NCI-H1092 (cell line): ENCODE data around the gene TPM4.
A peak's percentile ranks its signal among the peaks of the same experiment; 100 is the strongest.
"Not testable (repeated sequence)": the region's sequence is repeated elsewhere in the genome, so short reads cannot be mapped to it uniquely, and the experiment has no call there.

Experiments used
- DNase-seq: peaks from one replicate; lab custom pipeline; 2025; lab: John Stamatoyannopoulos, UW

TPM4 gene

DNA sequence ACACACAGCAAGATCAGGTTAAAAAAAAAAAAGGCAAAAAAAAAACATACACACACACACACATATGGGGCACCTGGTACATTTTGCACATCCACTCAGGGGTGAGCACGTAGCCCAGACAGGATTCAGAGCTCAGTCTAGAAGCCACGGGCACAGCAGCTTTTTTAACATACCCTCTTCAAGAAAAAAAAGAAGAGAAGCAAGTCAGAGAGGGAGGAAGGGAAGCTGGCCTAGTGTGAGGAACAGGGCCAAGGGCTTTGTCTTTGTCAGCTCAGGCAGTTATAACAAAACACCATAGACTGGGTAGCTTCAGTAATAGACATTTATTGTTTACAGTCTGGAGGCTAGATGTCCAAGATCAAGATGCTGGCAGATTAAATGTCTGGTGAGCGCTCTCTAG is 2.3 kb upstream of the TPM4 start:
- DNase-seq, result no peak

DNA sequence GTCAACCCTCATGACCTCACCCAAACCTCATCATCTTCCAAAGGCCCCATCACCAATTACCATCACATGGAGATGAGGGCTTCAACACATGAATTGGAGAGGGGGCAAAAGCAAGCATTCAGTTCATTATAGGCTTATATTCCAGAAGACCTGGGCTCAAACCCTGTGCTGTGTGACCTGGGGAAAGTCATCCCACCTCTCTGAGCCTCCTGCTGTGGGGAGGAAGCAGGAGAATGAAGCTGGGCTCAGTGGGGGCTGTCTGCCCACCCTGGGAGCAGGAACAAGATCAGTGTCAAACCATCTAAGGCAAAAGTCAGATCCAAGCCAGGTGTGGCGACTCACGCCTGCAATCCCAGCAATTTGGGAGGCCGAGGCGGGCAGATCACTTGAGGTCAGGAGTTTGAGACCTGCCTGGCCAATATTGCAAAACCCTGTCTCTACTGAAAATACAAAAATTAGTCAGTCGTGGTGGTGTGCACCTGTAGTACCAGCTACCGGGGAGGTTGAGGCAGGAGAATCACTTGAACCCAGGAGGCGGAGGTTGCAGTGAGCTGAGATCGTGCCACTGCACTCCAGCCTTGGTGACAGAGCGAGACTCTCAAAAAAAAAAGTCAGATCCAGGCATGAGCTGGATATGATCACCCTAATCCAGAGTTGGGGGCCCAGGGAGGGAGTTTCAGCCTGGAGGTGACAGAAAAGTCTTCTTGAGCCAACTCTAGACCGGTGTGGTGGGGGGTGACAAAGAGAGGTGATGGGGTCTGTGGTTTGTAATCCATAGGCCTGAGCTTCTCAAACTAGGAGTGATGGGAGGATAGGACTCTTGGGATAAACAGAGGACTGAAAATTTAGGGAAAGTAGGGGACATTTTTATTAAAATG is 1.6 kb upstream of the TPM4 start:
- DNase-seq, result no peak

DNA sequence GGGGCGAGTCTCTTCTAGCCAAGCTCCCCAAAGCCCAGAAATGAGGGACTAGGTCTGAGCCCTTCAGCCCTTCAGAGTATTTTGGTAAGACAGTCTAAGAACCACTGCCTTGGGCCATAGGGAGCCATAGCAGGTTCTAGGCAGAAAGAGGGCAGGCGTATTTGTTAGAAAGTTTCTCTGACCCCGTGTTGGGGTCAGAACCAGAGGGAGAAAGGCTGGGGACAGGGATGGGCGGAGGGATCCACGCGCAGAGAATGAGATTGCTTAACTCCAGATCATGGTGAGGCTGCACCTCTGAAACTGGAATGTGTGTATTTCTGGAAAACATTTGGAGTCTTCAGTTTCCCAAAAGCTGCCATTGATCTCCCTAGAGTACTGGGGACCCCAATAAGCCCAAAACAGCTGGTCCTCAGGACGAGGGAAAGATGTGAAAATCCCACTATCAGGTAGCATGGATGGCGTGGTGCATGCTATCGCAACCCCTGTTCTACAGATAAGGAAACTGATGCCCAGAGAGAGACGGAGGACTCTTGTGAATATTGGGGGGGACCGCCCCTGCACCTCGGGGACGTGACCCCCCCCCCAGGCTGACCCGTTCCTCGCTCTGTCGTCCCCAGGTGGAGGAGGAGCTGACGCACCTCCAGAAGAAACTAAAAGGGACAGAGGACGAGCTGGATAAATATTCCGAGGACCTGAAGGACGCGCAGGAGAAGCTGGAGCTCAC is 703 bp upstream of the TPM4 start:
- DNase-seq, result no peak

DNA sequence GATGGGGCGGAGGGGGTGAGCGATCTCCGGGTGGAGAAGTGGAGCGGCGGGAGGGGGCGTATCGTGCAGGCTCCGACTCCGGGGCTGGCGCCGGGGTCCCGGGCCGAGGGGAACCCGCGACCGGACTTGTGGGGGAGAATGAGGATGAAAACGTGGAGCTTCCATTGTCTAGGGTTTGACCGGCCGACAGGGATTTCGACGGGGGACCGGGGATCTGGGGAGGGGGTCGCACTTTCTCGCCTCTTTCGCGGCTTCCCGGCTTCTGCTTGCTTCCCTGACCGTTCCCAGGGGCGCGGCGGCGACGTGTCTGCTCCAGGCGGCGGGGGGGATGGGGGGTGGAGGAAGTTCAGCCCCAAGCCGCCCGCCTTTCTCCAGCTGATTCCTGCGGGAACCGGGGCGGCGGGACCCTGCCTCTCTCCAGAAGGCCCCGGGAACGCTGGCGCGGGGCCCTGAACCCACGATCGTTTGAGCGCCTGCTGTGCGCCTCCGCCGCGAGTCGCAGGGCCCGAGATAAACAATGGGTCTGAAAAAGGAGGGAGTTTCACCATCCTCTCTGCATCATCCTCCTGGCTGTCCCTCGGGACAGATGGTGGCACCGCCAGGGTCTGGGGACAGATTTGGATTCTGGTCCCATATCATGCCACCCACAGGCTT is 790 bp downstream of the TPM4 start:
- DNase-seq, result peak; percentile 3

DNA sequence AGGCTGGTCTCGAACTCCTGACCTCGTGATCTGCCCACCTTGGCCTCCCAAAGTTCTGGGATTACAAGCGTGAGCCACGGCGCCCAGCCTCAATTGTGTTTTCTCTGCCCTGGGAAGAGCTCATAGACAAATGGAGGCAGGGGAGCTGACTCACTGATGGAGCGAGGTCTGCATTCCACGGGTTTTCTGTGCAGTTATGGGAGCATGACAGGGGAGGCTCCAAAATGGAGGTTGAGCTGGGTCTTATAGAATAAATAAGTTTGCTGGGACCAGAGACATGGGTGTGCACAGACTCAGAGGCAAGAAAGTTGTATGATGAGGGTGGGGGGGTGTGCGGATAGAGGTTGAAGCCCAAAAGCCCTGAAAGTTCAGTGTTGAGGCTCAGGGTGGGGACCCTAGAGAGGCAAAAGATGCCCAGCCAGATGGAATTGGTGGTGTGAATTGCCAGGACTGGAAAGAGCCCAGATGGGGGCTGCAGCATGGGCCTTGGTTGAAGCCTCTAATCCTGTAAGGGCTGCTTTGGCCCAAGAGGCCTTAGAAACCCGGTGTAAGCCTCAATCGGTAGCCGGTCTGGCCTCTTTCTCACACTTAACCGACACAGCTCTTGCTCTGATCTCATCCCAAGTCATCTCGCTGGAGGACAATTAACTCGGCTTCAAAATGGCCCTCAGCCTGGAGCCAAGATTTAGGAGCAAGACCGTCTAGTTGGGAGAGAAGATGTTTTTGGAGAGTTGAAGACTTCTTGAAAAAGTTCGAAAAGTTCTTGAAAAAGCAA is 1.9 kb downstream of the TPM4 start:
- DNase-seq, result no peak

DNA sequence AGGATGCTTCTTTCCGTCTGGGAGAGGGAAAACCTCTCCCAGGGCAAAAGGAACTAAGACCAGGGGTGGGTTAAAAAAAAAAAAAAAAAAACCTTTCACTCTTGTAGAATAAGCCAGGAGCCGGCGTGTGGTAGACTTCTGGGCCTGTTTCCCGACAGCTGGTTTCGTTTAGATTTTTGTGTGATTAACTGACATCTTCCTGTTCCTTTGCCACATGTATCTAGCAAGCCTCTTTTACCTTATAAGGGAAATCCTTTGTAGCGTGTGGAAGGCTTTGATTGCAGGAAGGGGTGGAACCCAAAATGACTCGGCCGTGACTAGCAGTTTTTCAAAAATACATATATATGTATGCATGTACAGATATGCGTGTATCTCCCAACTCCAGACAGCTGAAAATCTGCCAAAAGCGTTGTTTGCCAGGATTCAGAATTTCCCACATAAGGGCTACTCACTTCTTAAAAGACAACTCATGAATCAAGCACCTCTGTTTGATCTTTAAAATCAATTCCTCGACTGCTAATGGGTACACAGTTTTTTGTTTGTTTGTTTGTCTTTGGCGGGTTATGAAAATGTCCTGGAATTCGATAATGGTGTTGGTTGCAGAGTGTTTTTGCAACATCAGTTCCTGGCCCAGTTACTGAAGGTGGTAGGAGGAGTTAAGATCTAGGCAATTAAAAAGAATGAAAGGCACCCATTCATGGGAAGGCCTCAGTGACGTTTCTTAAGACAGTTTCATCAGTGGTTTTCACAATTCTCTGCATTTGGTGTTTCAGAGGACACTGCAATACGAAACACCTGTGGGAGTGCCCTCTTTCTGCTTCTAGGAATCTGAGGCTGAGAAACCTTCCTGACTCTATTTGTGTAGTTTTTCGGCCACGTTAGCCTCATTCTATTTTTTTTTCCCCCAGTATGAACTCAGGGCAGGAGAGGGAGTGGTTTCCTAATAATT is 2.7 kb downstream of the TPM4 start:
- no peak for DNase-seq

DNA sequence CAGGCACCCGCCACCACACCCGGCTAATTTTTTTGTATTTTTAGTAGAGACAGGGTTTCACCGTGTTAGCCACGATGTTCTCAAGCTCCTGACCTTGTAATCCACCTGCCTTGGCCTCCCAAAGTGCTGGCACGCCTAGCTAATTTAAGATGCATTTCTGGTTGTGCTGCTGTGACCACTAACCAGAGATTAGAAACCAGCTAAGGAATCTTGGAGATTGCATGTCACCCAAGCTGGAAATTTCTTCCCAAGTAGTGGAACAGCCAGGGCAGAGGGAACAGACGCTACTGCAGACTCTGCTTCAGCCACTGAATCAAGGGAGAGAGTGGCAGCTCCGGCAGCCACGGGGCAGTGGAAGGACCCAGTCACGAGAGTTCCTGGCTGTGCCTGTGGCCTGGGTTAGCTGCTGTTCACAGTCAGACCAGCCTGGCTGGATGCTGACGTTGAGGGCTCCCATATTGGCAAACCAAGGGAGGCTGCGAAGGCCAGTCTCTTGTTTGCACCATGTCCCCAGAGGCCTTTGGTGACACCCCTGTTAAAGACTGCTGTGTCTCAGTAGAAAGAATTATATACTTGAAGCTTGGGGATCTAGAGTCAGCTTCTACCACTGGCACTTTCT is 7.9 kb downstream of the TPM4 start:
- DNase-seq, result no peak

DNA sequence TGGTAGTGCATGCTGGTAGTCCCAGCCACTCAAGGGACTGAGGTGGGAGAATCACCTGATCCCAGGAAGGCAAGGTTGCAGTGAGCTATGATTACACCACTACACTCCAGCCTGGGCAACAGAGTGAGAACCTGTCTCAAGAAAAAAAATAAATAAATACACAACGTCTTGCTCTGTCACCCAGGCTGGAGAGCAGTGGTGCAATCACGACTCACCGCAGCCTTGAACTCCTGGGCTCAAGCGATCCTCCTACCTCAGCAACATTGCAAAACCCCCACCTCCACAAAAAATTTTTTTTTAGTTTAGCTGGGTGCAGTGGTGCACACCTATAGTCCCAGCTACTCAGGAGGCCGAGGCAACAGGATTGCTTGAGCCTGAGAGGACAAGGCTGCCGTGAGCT is 8.8 kb downstream of the TPM4 start:
- DNase-seq, result no peak

DNA sequence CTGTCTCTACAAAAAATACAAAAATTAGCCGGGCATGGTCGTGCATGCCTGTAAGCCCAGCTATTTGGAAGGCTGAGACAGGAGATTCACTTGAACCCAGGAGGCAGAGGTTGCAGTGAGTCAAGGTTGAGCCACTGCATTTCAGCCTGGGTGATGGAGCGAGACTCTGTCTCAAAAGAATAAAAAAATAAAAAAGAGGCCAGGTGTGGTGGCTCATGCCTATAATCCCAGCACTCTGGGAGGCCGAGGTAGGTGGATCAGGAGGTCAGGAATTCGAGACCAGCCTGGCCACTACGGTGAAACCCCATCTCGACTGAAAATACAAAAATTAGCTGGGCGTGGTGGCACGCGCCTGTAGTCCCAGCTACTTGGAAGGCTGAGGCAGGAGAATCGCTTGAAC is 11.1 kb downstream of the TPM4 start:
- DNase-seq, result not testable (repeated sequence)

DNA sequence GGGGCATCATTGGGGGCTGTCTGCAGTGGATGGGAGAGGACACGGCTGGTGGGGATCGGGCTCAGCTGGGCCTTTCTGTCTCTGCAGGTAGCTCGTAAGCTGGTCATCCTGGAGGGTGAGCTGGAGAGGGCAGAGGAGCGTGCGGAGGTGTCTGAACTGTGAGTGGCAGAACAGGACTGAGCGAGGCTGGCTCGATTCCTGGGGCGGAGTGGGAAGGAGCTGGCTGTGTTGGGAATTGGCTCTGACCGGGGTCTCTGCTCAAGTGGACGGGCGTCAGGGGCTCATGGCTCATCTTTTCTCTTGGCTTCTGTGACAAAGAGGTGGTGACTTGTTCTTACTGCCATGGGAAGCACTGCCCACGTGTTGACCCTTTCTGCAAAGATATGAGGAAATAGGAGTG is 11.6 kb downstream of the TPM4 start:
- no peak for DNase-seq

DNA sequence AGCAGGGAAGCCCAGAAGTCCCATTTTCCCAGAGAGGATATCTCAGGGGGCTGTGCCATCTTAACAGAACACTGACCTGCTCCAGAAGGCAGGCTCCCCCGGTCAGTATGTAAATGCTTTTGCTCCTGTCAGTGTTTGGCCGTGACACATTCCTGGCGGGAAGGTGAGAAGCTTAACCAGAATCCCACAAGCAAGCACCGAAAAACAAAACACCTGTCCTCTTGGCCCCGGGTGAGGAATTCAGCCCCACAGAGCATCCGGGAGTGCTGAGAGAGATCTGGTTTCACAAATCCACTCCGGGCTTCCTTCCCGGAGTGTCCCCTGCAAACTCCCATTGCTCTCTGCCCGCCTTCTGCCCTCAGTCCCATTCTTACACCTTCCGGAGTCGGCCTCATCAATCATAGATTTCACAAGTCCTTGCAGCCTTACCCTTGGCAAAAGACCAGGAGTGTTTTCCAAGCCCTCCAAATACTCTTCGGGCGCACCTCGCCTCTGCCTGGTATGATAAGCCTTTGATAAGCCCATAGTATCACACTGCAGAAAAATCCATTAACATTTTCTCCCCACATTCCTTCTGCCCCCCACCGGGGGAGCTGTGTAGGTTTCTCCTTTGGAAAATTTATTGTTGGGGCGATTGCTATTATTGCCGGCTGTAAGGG is 12.2 kb downstream of the TPM4 start:
- no peak for DNase-seq

DNA sequence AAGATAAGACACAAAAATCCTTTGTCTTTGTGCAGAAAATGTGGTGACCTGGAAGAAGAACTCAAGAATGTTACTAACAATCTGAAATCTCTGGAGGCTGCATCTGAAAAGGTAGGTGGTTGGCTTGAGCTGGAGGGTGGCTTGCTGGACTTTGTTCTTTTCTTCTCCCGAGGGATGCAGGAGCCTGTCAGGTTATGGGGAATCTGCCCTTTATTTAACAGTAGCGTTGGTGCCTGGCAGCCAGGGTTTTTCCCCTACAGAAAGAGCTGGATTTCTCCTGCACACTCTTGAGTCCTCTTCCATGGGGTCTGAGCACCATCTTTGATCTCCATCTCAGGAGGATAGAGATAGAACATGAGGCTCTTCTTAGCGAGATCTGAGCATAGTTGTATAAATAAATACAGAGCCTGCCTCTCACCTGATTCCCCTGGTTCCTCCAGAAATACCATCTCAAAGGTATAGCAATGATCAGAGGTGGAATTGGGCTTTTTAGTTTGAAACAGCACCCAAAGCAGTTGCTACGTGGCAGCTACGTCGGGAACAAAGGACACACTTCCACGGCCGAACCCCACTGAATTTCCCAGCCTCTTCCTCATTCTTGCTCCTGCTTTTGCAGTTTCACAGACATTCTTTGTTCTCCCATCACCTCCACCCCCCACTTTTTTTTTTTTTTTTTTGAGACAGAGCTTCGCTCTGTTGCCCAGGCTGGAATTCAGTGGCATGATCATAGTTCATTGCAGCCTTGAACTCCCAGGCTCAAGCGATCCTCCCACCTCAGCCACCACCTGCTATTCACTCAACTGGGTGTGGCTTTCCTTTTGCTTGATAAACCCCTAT is 12.9 kb downstream of the TPM4 start:
- no peak for DNase-seq

DNA sequence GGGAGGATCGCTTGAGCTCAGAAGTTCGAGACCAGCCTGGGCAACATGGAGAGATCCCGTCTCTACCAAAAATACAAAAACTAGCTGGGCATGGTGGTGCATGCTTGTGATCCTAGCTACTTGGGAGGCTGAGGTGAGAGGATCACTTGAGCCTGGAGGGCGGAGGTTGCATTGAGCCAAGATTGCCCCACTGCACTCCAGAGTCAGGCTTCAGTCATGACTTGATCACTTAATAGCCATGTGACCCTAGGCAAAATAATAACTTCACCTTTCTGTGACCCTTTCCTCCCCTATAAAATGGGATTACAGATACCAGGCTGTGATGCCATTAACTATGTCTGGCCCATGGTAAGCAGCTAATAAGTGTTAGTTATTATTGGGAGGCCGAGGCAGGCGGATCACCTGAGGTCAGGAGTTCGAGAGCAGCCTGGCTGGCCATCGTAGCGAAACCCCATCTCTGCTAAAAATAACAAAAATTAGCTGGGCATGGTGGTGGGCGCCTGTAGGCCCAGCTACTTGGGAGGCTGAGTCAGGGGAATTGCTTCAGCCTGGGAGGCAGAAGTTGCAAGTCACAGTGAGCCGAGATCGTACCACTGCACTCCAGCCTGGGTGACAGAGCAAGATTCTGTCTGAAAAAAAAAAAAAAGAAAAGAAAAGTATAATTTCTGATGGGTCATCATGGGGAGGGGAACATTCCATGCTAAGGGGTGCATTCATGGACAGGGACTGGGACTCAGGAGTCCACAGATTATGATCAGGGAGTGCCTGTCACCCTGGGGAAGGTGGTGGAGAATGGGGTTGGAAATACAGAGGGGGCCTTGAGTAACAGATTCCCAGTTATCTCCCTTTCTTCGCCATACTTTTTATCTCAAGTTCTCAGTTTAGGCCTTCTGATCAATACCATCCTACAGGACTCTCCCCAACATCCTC is 15.5 kb downstream of the TPM4 start:
- DNase-seq, result no peak

DNA sequence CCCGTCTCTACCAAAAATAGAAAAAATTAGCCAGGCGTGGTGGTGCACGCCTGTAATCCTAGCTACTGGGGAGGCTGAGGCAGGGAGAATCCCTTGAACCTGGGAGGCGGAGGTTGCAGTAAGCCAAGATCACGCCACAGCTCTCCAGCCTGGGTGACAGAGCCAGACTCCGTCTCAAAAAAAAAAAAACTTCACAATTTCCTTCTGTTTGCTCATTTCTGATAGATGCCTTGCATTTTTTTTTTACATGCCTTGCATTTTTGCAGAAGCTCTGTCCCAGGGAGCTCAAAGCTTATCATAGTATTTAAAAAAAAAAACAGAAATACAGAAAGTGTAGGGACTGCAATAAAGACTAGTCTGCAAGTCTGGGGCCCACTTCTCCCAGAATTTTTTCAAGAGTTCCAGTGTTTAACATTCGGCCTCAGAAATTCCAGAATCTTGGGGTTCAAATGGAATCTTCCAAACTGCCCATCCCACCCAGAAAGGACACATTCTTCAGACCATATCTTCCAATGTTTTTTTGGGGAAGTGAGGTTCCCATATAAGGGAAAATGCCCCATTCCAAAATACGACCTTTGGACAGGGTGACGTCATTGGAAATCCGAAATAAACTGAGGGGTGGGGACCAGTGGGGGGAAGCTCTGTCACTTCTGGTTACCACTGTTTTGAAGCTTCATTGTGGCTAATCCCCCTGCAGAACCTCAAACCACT is 18.2 kb downstream of the TPM4 start:
- no peak for DNase-seq

DNA sequence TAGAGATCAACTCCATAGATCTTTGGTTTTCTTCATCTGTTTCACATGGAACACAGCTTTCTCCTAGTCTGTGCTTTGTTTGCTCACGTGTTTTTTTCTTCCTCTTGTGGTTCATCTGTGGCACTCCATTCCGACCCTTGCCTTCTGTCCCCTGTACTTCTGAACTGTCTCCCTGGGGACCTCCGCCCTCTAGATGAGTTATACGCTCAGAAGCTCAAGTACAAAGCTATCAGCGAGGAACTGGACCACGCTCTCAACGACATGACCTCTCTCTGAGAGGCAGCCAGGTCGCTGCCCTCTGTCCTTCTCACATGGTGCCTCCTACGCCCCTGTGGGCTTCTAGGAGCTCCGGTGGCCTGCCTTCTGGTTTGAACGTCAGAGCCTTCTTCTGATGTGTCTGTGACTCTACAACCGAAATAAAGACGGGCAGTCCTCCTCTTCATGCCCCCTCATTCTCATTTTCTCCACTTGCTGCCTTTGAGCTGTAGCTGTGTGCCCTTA is 18.8 kb downstream of the TPM4 start:
- no peak for DNase-seq

DNA sequence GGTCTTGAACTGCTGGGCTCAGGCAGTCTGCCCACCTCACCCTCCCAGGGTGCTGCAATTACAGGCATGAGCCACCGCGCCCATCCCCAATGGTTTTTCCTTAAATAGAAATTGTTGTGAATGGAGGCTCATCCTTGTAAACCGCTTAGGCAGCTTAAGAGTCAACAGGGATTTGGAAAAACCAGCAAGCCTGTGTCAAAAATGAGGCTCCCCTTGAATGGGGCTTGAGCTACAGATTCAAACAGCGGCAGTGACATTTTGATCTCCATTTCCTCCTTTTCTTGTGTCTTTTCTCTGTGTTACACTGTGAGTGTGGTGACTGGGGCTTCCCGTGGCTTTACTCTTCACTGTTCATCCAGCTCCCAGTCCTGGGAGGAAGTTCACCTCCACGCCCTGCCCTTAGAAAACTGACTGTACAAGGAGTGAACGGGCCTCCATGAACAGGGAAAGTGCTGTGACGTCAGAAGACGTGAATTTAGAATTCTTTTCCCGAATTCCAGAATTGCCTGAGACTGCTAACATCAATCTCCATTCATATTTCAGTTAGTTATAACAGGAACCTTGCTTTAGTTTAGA is 20.1 kb downstream of the TPM4 start:
- DNase-seq, result no peak

DNA sequence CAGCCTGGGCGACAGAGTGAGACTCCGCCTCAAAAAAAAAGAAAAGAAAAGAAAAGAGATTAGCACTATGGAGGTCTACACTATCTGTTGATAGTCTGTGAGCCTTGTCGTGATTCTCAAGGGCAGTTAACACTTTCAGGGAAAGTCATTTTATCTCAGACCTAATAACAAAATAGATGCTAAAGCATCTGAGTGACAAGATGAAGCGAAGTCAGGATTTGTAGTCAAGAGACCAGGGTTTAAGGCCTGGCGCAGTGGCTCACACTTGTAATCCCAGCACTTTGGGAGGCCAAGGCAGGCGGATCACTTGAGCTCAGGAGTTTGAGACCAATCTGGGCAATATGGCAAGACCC is 22.1 kb downstream of the TPM4 start:
- DNase-seq, result no peak
